Measurements from ENCODE around the gene VSIG4. TPM values are rescaled to one million over a fixed set of nuclear protein-coding genes. Genes with fewer than 3 reads are reported as not detected.

Gene VSIG4
- total RNA-seq, 2 experiments from 2014 or later: not detected

GRCh38 chrX:66022632-66023384 is 17.1 kb downstream of the VSIG4 start:
- intact Hi-C loops (cut with micrococcal nuclease): no loop called here
- POLR2A ChIA-PET: no interaction called here

GRCh38 chrX:66021765-66022631 is 17.9 kb downstream of the VSIG4 start:
- ChIA-PET CTCF (interaction anchor here (1.3 kb wide), 1 partner anchor 16 kb away, joined by 3 read pairs; no protein-coding TSS in a partner anchor), POLR2A (no interaction called here)
- intact Hi-C loops (cut with micrococcal nuclease): no loop called here
- Mint-ChIP-seq H3K27ac (no peak overlapping the region), H3K9me3 (no peaks in the 10 kb centered on the region), H3K27me3 (no peaks in the 10 kb centered on the region), H3K36me3 (no peaks in the 10 kb centered on the region), H3K4me3 (no peak overlapping the region), H3K4me1 (ENCODE audit: low read depth) (peaks cover 43% of the 10 kb centered on the region)
- DNase-seq: no peak

More at GRCh38 chrX:66022632-66023384, 17.1 kb downstream of the VSIG4 start:
- Mint-ChIP-seq H3K27me3 (no peaks in the 10 kb centered on the region), H3K9me3 (no peaks in the 10 kb centered on the region), H3K4me1 (ENCODE audit: low read depth) (peaks cover 37% of the 10 kb centered on the region), H3K4me3 (no peak overlapping the region), H3K36me3 (no peaks in the 10 kb centered on the region), H3K27ac (no peak overlapping the region)
- CTCF ChIA-PET: interaction anchor here (1.3 kb wide), 1 partner anchor 17 kb away, joined by 3 read pairs; no protein-coding TSS in a partner anchor
- DNase-seq: no peak

- H3K36me3 Mint-ChIP-seq: no peaks in the 10 kb centered on the region
- H3K9me3 Mint-ChIP-seq: no peaks in the 10 kb centered on the region
- H3K27me3 Mint-ChIP-seq: no peaks in the 10 kb centered on the region
- intact Hi-C loops (cut with micrococcal nuclease): no loop called here
- H3K4me1 Mint-ChIP-seq (ENCODE audit: low read depth): peaks cover 50% of the 10 kb centered on the region
- no peak for DNase-seq
- no peak overlapping the region for H3K4me3 Mint-ChIP-seq
- ChIA-PET POLR2A (no interaction called here), CTCF (interaction anchor here (1.6 kb wide), 1 partner anchor 9 kb away, joined by 7 read pairs; no protein-coding TSS in a partner anchor)
- H3K27ac Mint-ChIP-seq: no peak overlapping the region
Measured at GRCh38 chrX:66021401-66021764, 18.5 kb downstream of the VSIG4 start.

GRCh38 chrX:66020631-66021334 is 19.1 kb downstream of the VSIG4 start:
- no peaks in the 10 kb centered on the region for H3K36me3 Mint-ChIP-seq
- H3K27me3 Mint-ChIP-seq: no peaks in the 10 kb centered on the region
- peaks cover 56% of the 10 kb centered on the region for H3K4me1 Mint-ChIP-seq (ENCODE audit: low read depth)
- ChIA-PET CTCF (interaction anchor here (1.6 kb wide), 1 partner anchor 10 kb away, joined by 7 read pairs; no protein-coding TSS in a partner anchor), POLR2A (no interaction called here)
- intact Hi-C loops (cut with micrococcal nuclease): no loop called here
- H3K9me3 Mint-ChIP-seq: no peaks in the 10 kb centered on the region
- no peak for DNase-seq
- no peak overlapping the region for H3K27ac Mint-ChIP-seq
- no peak overlapping the region for H3K4me3 Mint-ChIP-seq

- Mint-ChIP-seq H3K36me3 (no peaks in the 10 kb centered on the region), H3K27ac (no peak overlapping the region), H3K4me3 (no peak overlapping the region), H3K27me3 (no peaks in the 10 kb centered on the region), H3K4me1 (ENCODE audit: low read depth) (peaks cover 60% of the 10 kb centered on the region), H3K9me3 (no peaks in the 10 kb centered on the region)
- intact Hi-C loops (cut with micrococcal nuclease): loop anchor here (10.0 kb wide), 1 partner anchor 705 kb away; no protein-coding TSS in a partner anchor
- POLR2A ChIA-PET: no interaction called here
- CTCF ChIA-PET: interaction anchor here (1.6 kb wide), 1 partner anchor 11 kb away, joined by 7 read pairs; no protein-coding TSS in a partner anchor
- no peak for DNase-seq
Measured at GRCh38 chrX:66019974-66020373, 19.9 kb downstream of the VSIG4 start.

- intact Hi-C loops (cut with micrococcal nuclease): loop anchor here (10.0 kb wide), 1 partner anchor 706 kb away; no protein-coding TSS in a partner anchor
- CTCF ChIA-PET: interaction anchor here (2.5 to 2.9 kb wide), 2 partner anchors 12 to 91 kb away, joined by 7 to 18 read pairs; no protein-coding TSS in a partner anchor
Measured at GRCh38 chrX:66019310-66019652, 20.6 kb downstream of the VSIG4 start.

GRCh38 chrX:66018585-66019309 is 21.1 kb downstream of the VSIG4 start:
- ChIA-PET POLR2A (no interaction called here), CTCF (interaction anchor here (2.5 to 2.9 kb wide), 2 partner anchors 12 to 92 kb away, joined by 7 to 18 read pairs; no protein-coding TSS in a partner anchor)
- Mint-ChIP-seq H3K4me3 (no peak overlapping the region), H3K36me3 (no peaks in the 10 kb centered on the region), H3K9me3 (no peaks in the 10 kb centered on the region), H3K4me1 (ENCODE audit: low read depth) (peaks cover 64% of the 10 kb centered on the region), H3K27me3 (no peaks in the 10 kb centered on the region), H3K27ac (peak overlapping the region; percentile 8)
- intact Hi-C loops (cut with micrococcal nuclease): loop anchor here (10.0 kb wide), 1 partner anchor 706 kb away; no protein-coding TSS in a partner anchor
- no peak for DNase-seq

More at GRCh38 chrX:66019310-66019652, 20.6 kb downstream of the VSIG4 start:
- no peaks in the 10 kb centered on the region for H3K27me3 Mint-ChIP-seq
- no peak overlapping the region for H3K27ac Mint-ChIP-seq
- POLR2A ChIA-PET: no interaction called here
- no peak overlapping the region for H3K4me3 Mint-ChIP-seq
- H3K4me1 Mint-ChIP-seq (ENCODE audit: low read depth): peaks cover 64% of the 10 kb centered on the region
- H3K36me3 Mint-ChIP-seq: no peaks in the 10 kb centered on the region
- no peak for DNase-seq
- H3K9me3 Mint-ChIP-seq: no peaks in the 10 kb centered on the region

GRCh38 chrX:66017659-66018170 is 22.2 kb downstream of the VSIG4 start:
- Mint-ChIP-seq H3K4me1 (ENCODE audit: low read depth) (peaks cover 72% of the 10 kb centered on the region), H3K27me3 (no peaks in the 10 kb centered on the region), H3K27ac (peak overlapping the region; percentile 62), H3K36me3 (no peaks in the 10 kb centered on the region), H3K9me3 (no peaks in the 10 kb centered on the region), H3K4me3 (no peak overlapping the region)
- ChIA-PET CTCF (interaction anchor here (0.6 to 2.9 kb wide), 7 partner anchors 13 to 435 kb away, joined by 3 to 18 read pairs (median 3); no protein-coding TSS in a partner anchor), POLR2A (no interaction called here)
- intact Hi-C loops (cut with micrococcal nuclease): loop anchor here (10.0 kb wide), 1 partner anchor 707 kb away; no protein-coding TSS in a partner anchor
- no peak for DNase-seq

GRCh38 chrX:66016905-66017658 is 22.8 kb downstream of the VSIG4 start:
- DNase-seq: peak; percentile 22
- no peaks in the 10 kb centered on the region for H3K36me3 Mint-ChIP-seq
- no peaks in the 10 kb centered on the region for H3K27me3 Mint-ChIP-seq
- no peak overlapping the region for H3K4me3 Mint-ChIP-seq
- H3K4me1 Mint-ChIP-seq (ENCODE audit: low read depth): peaks cover 78% of the 10 kb centered on the region
- ChIA-PET POLR2A (no interaction called here), CTCF (interaction anchor here (0.6 to 2.9 kb wide), 6 partner anchors 13 to 93 kb away, joined by 3 to 18 read pairs (median 4); no protein-coding TSS in a partner anchor)
- intact Hi-C loops (cut with micrococcal nuclease): loop anchor here (10.0 kb wide), 1 partner anchor 708 kb away; no protein-coding TSS in a partner anchor
- peak overlapping the region; percentile 62 for H3K27ac Mint-ChIP-seq
- H3K9me3 Mint-ChIP-seq: no peaks in the 10 kb centered on the region

- Mint-ChIP-seq H3K4me1 (ENCODE audit: low read depth) (peaks cover 76% of the 10 kb centered on the region), H3K36me3 (no peaks in the 10 kb centered on the region), H3K27me3 (no peaks in the 10 kb centered on the region), H3K27ac (peak overlapping the region; percentile 23), H3K4me3 (no peak overlapping the region), H3K9me3 (no peaks in the 10 kb centered on the region)
- CTCF ChIA-PET: interaction anchor here (1.6 to 2.9 kb wide), 2 partner anchors 12 to 15 kb away, joined by 6 to 18 read pairs; no protein-coding TSS in a partner anchor
- DNase-seq: no peak
- POLR2A ChIA-PET: no interaction called here
- intact Hi-C loops (cut with micrococcal nuclease): loop anchor here (10.0 kb wide), 1 partner anchor 709 kb away; no protein-coding TSS in a partner anchor
Measured at GRCh38 chrX:66015900-66016689, 23.8 kb downstream of the VSIG4 start.
